GM21619 (cell line): Measurements from ENCODE around the gene FIP1L1.
"Not testable (repeated sequence)": the region's sequence is repeated elsewhere in the genome, so short reads cannot be mapped to it uniquely, and the experiment has no call there.

Experiments used
- ATAC-seq: cut with Tn5 transposase; IDR thresholded peaks from one replicate; pipeline ENCODE4 v1.9.1; 2021; ENCODE audit not compliant: unreplicated experiment

The FIP1L1 gene

GRCh38 chr4:53374777-53375258 lies 2.6 kb upstream of the FIP1L1 start:
- ATAC-seq, result no peak

DNA sequence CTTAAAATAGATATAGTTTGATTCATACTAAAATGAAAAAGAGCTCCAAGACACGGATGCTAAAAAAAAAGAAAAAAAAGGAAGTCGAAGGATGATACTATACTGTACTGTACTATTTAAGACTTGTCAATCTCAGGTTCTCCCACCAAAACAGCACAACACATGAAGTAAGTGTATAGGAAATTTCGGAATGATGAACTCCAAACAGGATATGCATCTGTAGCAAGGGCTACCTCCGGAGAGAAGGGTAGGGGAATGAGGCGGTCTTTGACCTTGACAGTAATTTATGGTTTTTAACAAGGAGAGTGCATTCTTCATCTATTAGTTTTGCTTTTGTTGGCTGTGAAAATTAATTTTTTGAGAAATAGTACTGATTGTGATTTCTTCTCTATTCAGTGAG lies 541 bp upstream of the FIP1L1 start:
- no peak for ATAC-seq

GRCh38 chr4:53378171-53378482 lies 686 bp downstream of the FIP1L1 start:
- peak; percentile 57 for ATAC-seq

DNA sequence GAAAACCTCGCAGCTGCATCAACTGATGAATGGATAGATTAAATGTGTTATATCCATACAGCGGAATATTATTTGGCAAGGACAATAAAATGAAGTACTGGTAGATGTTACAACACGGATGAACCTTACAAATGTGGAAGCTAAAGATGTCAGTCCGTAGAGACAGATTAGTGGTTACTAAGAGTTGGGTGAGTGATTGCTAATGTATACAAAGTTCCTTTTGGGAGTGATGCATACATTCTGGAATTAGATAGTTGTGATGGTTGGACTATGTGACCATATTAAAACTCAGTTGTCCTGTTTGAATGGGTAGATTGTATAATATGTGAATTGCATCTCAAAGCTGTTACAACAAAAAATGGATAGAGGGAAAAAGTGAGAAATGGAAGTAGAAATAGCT lies 2.8 kb downstream of the FIP1L1 start:
- no peak for ATAC-seq

GRCh38 chr4:53409479-53409878 lies 32.0 kb downstream of the FIP1L1 start:
- ATAC-seq, result not testable (repeated sequence)

DNA sequence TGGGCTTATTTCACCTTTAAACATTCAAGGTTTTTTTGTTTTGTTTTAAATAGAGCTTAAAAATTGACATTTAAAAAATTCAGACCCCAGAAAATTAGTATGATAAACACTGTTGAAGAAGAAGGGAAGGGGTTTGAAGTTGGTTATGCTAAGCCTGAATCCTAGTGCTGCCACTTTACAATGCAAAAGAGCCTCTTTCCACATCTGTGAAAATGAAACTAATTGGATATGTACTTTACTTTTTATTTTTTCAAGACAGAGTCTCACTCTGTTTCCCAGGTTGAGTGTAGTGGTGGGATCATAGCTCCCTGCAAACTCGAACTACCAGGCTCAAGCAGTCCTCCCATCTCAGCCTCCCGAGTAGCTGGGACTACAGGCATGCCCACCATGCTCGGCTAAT lies 41.8 kb downstream of the FIP1L1 start:
- ATAC-seq, result no peak

DNA sequence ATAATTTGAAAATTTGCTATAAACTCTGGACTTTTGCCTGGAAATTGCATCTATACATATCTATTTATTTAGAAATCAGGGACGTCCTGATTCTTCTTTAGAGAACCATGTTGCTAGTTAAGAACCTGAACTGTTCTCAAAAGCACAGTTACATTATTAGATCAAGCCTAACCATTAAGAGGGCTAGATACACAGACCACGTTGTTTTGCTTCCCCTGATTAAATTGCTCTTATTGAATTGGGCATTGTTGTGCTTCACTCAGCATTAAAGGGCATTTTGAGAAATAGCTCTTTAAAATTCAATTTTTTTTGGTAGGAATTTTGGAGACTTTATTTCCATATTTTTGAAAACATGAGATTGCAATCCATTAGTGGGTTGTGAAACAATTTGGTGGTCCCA lies 44.4 kb downstream of the FIP1L1 start:
- no peak for ATAC-seq

DNA sequence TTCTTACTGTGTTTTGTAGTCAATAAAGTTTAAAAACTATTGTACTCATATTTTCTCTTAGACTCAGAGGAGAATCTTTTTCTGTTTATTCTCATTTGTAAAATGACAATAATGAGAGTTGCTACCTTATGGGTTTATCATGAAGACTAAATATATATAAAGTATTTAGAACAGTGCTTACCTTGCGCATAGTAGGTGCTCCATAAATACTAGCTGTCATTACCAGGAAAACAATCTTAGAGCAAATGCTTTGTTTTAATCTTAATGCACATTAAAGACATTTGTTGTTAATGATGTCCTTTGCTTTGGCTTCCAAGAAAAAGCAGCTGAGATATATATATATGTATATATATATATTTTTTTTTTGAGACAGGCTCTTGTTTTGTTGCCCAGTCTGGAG lies 44.9 kb downstream of the FIP1L1 start:
- no peak for ATAC-seq

GRCh38 chr4:53424280-53424679 lies 46.8 kb downstream of the FIP1L1 start:
- no peak for ATAC-seq

DNA sequence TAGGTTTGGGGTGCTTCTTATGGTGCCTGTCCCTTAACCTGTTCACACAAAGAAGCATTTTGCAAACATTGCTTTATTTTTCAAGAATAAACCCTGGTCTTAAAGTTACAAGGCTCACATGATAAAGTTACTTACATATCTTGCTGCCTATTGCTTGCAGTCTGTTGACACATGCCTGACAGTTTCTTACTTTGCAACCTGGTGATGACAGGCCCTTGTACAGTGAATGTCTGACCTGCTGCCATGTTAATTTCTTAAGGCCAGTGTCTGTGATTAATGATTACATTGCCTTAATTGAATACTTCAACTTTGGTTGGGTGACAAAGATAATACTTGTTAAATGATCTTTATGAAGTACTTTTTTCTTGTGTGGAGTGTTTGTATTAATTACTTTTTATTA lies 49.9 kb downstream of the FIP1L1 start:
- ATAC-seq, result no peak

GRCh38 chr4:53431052-53431451 lies 53.6 kb downstream of the FIP1L1 start:
- ATAC-seq, result no peak

GRCh38 chr4:53432528-53433424 lies 55.3 kb downstream of the FIP1L1 start:
- ATAC-seq, result peak; percentile 75

DNA sequence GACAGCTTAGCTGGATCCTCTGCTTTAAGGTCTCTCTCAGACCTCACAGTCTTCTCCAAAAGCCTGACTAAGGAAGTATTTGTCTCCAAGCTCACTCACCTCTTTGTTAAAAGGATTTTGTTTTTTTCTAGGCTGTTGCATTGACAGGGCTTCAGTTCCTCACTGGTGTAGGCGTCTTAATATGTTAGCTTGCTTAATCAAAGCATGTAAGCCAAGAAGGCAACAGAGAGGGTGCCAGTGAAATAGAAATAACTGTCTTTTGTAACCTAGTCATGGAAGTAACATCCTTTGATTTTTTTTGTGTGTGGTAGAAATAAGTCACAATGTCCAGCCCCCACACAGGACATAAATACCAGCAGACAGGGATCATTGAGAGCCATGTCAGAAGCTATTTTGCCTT lies 58.8 kb downstream of the FIP1L1 start:
- ATAC-seq, result no peak

GRCh38 chr4:53441564-53441963 lies 64.1 kb downstream of the FIP1L1 start:
- no peak for ATAC-seq

DNA sequence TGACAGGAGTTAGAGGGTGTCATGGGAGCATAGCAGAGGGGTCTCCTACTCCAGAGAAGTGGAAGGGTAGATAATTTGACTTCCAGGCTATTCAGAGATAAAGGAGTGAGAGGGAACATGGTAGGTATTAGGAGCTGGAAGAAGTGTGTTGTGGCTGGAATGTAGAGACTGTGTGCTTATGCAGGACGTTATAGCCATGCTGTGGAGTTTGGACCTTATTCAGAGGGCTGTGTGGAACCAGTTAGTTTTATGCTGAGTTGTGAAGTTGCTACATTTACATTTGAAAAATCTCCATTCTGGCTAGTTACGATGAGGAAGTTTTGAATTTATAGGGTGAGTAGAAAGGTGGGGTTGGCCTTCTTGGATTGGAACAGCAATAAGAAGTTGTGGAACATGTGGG lies 67.5 kb downstream of the FIP1L1 start:
- no peak for ATAC-seq

DNA sequence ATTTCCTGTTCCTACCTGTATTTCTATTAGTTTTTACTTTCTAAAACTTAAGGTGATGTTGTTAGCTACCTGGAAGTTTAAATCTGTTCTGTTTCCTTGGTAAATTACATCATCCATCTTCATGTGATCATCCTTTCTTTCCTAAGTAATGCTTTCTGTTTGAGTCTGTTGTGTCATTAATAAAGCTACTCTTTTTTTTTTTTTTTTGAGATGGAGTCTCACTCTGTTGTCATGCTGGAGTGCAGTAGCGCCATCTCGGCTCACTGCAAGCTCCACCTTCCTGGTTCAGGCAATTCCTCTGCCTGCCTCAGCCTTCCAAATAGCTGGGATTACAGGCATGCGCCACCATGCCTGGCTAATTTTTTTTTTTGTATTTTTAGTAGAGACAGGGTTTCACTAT lies 73.3 kb downstream of the FIP1L1 start:
- ATAC-seq, result no peak

GRCh38 chr4:53453385-53453784 lies 75.9 kb downstream of the FIP1L1 start:
- ATAC-seq, result no peak

DNA sequence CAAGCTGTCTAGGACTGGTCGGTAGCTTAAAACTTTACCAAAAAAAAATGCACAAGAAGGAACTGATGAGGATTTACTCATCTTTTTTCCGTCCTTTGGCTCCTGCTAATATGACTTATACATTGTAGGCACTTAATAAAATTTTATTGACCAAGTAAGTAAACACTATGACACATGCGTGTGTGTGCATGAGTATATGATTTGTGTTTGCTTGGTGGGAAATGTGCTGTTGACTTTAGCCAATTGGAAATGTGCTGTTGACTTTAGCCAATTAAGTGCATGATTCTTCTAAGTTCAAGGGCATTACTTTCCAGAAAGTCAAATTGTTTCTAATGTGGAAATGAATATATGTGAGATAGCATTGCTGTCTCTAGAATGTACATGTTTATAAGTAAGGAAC lies 78.3 kb downstream of the FIP1L1 start:
- no peak for ATAC-seq

DNA sequence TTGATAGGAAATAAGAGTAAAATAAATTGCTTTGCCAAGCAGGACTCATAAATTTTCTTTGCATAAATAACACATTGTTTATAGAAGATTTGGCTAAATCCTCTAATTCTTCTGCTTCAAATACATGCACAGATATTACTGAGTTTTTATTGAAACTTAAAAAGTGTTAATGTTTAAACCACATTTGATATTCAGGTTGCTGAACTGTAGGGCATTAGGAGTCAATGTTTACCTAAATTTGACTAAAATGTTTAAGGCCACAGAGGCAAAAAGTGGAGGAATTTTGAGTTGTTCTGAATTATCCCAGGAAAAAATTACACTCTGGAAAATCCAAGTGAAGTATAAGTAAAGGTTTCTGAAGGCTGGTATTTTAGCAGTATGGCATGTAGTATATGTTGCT lies 78.7 kb downstream of the FIP1L1 start:
- no peak for ATAC-seq

- ATAC-seq, result no peak
These were observed 82.1 kb downstream of the FIP1L1 start for GRCh38 chr4:53459548-53459947.

DNA sequence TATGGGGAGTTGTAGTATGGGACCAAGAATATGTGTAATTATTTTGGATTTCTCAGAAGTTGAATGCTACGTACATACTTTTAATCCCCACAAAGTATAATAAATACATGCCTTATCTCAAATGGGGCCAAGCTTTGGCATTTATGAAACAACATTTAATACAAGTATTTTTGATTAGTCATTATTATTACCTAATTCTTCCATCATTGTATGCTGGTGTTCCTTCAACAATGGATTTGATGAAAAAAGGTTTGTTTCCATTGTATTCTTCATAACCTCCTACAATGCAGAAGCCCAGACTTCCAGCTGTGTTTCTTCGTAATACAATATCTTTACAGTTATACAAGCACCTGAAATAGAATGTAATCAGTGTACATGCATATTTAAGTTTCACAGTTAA lies 83.8 kb downstream of the FIP1L1 start:
- no peak for ATAC-seq

DNA sequence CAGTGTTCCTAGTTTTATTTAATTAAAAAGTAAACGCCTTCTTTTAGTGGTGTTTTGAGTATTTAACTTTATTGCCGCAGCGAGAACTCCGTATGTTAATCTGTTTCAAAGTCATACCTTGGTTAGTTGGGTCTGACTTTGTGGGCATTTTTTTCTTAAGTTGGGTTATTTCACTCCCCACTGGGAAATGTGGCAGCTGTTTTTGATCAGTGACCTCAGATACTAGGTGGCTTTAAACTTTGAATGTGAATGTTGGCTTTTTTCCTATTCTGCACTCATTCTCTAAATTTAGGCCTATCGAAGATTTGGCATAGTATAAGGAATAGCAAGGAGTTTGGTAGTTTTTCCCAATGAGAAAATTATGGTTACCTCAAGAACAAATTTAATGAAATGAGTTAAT lies 85.9 kb downstream of the FIP1L1 start:
- ATAC-seq, result no peak

GRCh38 chr4:53465281-53465680 lies 87.8 kb downstream of the FIP1L1 start:
- no peak for ATAC-seq
